Adipocyte (in vitro differentiated cells): ENCODE data around the gene AREG.

Source experiments
- DNase-seq: peaks from one replicate; pipeline ENCODE4 v3.0.0-alpha.2; 2015; ENCODE audit warnings: low read depth
- H3K27me3 ChIP-seq: replicated peaks from 2 replicates; pipeline ENCODE4 v1.7.0; 2013; ENCODE audit warnings: mild to moderate bottlenecking, low read length, moderate library complexity; ENCODE audit not compliant: control insufficient read depth, insufficient read depth
- H3K36me3 ChIP-seq: 2 replicates; pipeline ENCODE4 v1.7.0; 2013; ENCODE audit warnings: low read length, mild to moderate bottlenecking, moderate library complexity; ENCODE audit not compliant: control insufficient read depth, insufficient read depth, severe bottlenecking
- H3K4me1 ChIP-seq: 2 replicates; pipeline ENCODE4 v1.7.0; 2013; ENCODE audit warnings: mild to moderate bottlenecking, low read length, moderate library complexity; ENCODE audit not compliant: control insufficient read depth, insufficient read depth
- H3K4me3 ChIP-seq: 2 replicates; pipeline ENCODE4 v1.7.0; 2013; ENCODE audit warnings: mild to moderate bottlenecking, low read length, moderate library complexity
- H3K9ac ChIP-seq: 2 replicates; pipeline ENCODE4 v1.7.0; 2013; ENCODE audit warnings: mild to moderate bottlenecking, low read length, moderate library complexity
- H3K9me3 ChIP-seq: 2 replicates; pipeline ENCODE4 v1.7.0; 2013; ENCODE audit warnings: mild to moderate bottlenecking, low read length, moderate library complexity; ENCODE audit not compliant: control insufficient read depth

AREG gene

GRCh38 chr4:74450298-74450683 is 5.4 kb downstream of the AREG start:
- Histone ChIP-seq H3K27me3 (no peaks in the 10 kb centered on the region), H3K4me3 (no peak overlapping the region), H3K9ac (no peak overlapping the region), H3K9me3 (no peaks in the 10 kb centered on the region), H3K36me3 (no peaks in the 10 kb centered on the region), H3K4me1 (peaks cover 21% of the 10 kb centered on the region)
- no peak for DNase-seq

- Histone ChIP-seq H3K9me3 (no peaks in the 10 kb centered on the region), H3K9ac (no peak overlapping the region), H3K4me1 (peaks cover 18% of the 10 kb centered on the region), H3K36me3 (no peaks in the 10 kb centered on the region), H3K27me3 (no peaks in the 10 kb centered on the region), H3K4me3 (no peak overlapping the region)
- DNase-seq = peak; percentile 45
Measured at GRCh38 chr4:74451214-74451661, 6.3 kb downstream of the AREG start.

GRCh38 chr4:74453037-74453635 is 8.2 kb downstream of the AREG start:
- Histone ChIP-seq H3K9ac (no peak overlapping the region), H3K4me1 (peaks cover 13% of the 10 kb centered on the region), H3K27me3 (no peaks in the 10 kb centered on the region), H3K9me3 (no peaks in the 10 kb centered on the region), H3K36me3 (no peaks in the 10 kb centered on the region), H3K4me3 (no peak overlapping the region)
- DNase-seq = no peak

GRCh38 chr4:74453829-74454742 is 9.2 kb downstream of the AREG start:
- Histone ChIP-seq H3K36me3 (no peaks in the 10 kb centered on the region), H3K4me1 (peaks cover 11% of the 10 kb centered on the region), H3K9ac (no peak overlapping the region), H3K27me3 (no peaks in the 10 kb centered on the region), H3K9me3 (no peaks in the 10 kb centered on the region), H3K4me3 (no peak overlapping the region)
- no peak for DNase-seq

- no peaks in the 10 kb centered on the region for H3K27me3 ChIP-seq
- no peak overlapping the region for H3K4me3 ChIP-seq
- H3K9ac ChIP-seq = no peak overlapping the region
- no peak for DNase-seq
- no peaks in the 10 kb centered on the region for H3K9me3 ChIP-seq
- no peaks in the 10 kb centered on the region for H3K36me3 ChIP-seq
- peaks cover 11% of the 10 kb centered on the region for H3K4me1 ChIP-seq
Measured at GRCh38 chr4:74455361-74456055, 10.6 kb downstream of the AREG start.

GRCh38 chr4:74456056-74456744 is 11.3 kb downstream of the AREG start:
- H3K36me3 ChIP-seq = no peaks in the 10 kb centered on the region
- DNase-seq = no peak
- no peaks in the 10 kb centered on the region for H3K27me3 ChIP-seq
- peaks cover 6% of the 10 kb centered on the region for H3K9me3 ChIP-seq
- H3K4me1 ChIP-seq = peaks cover 7% of the 10 kb centered on the region
- no peak overlapping the region for H3K9ac ChIP-seq
- H3K4me3 ChIP-seq = no peak overlapping the region

- Histone ChIP-seq H3K9ac (no peak overlapping the region), H3K4me1 (no peaks in the 10 kb centered on the region), H3K4me3 (no peak overlapping the region), H3K9me3 (peaks cover 7% of the 10 kb centered on the region), H3K36me3 (no peaks in the 10 kb centered on the region), H3K27me3 (no peaks in the 10 kb centered on the region)
- DNase-seq = no peak
Measured at GRCh38 chr4:74456849-74457395, 12.0 kb downstream of the AREG start.

- Histone ChIP-seq H3K36me3 (no peaks in the 10 kb centered on the region), H3K9ac (no peak overlapping the region), H3K4me3 (no peak overlapping the region), H3K9me3 (peaks cover 7% of the 10 kb centered on the region), H3K27me3 (no peaks in the 10 kb centered on the region), H3K4me1 (peaks cover 17% of the 10 kb centered on the region)
- no peak for DNase-seq
Measured at GRCh38 chr4:74460833-74461232, 15.9 kb downstream of the AREG start.

- no peak for DNase-seq
- peaks cover 7% of the 10 kb centered on the region for H3K9me3 ChIP-seq
- no peak overlapping the region for H3K9ac ChIP-seq
- H3K4me1 ChIP-seq = peaks cover 17% of the 10 kb centered on the region
- H3K27me3 ChIP-seq = no peaks in the 10 kb centered on the region
- H3K4me3 ChIP-seq = no peak overlapping the region
- no peaks in the 10 kb centered on the region for H3K36me3 ChIP-seq
Measured at GRCh38 chr4:74463123-74463522, 18.2 kb downstream of the AREG start.

- Histone ChIP-seq H3K4me3 (peak overlapping the region; percentile 21), H3K36me3 (no peaks in the 10 kb centered on the region), H3K9ac (peak overlapping the region; percentile 28), H3K4me1 (peaks cover 22% of the 10 kb centered on the region), H3K27me3 (no peaks in the 10 kb centered on the region), H3K9me3 (peaks cover 7% of the 10 kb centered on the region)
- DNase-seq = peak; percentile 51
Measured at GRCh38 chr4:74464291-74464690, 19.4 kb downstream of the AREG start.
